Measurements from ENCODE around the gene KLHL22.

The KLHL22 gene

GRCh38 chr22:20401376-20402014 lies 94.1 kb downstream of the KLHL22 start:
- Histone ChIP-seq H3K27ac (ENCODE audit: low read depth, low read length, poor library complexity, severe bottlenecking) (no peak overlapping the region), H2AFZ (ENCODE audit: low read length) (no peak overlapping the region), H3K9ac (ENCODE audit: low read length) (no peak overlapping the region), H3K4me3 (ENCODE audit: low read depth, low read length, poor library complexity, severe bottlenecking) (no peak overlapping the region), H3K9me2 (ENCODE audit: low read depth, low read length) (no peaks in the 10 kb centered on the region), H3K9me3 (ENCODE audit: low read length) (no peaks in the 10 kb centered on the region), H3K27me3 (ENCODE audit: insufficient read depth, low read length) (peaks cover 5% of the 10 kb centered on the region), H3K4me2 (ENCODE audit: low read length) (no peak overlapping the region), H3K79me2 (ENCODE audit: insufficient read depth, low read length) (no peaks in the 10 kb centered on the region), H3K4me1 (ENCODE audit: insufficient read depth, low read length, severe bottlenecking) (no peaks in the 10 kb centered on the region), H4K20me1 (ENCODE audit: insufficient read depth, low read length) (no peaks in the 10 kb centered on the region), H3F3A (ENCODE audit: insufficient read depth, low read length) (no peaks in the 10 kb centered on the region), H3K36me3 (ENCODE audit: insufficient read depth, low read length) (no peaks in the 10 kb centered on the region)
- TF ChIP-seq, protein P1, sequence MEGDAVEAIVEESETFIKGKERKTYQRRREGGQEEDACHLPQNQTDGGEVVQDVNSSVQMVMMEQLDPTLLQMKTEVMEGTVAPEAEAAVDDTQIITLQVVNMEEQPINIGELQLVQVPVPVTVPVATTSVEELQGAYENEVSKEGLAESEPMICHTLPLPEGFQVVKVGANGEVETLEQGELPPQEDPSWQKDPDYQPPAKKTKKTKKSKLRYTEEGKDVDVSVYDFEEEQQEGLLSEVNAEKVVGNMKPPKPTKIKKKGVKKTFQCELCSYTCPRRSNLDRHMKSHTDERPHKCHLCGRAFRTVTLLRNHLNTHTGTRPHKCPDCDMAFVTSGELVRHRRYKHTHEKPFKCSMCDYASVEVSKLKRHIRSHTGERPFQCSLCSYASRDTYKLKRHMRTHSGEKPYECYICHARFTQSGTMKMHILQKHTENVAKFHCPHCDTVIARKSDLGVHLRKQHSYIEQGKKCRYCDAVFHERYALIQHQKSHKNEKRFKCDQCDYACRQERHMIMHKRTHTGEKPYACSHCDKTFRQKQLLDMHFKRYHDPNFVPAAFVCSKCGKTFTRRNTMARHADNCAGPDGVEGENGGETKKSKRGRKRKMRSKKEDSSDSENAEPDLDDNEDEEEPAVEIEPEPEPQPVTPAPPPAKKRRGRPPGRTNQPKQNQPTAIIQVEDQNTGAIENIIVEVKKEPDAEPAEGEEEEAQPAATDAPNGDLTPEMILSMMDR (IDR thresholded peaks at IDR 0.05; ENCODE audit: low read length): no peak
- no peak for TF ChIP-seq EZH2 (IDR thresholded peaks at IDR 0.05; ENCODE audit: borderline replicate concordance, low read length)

DNA sequence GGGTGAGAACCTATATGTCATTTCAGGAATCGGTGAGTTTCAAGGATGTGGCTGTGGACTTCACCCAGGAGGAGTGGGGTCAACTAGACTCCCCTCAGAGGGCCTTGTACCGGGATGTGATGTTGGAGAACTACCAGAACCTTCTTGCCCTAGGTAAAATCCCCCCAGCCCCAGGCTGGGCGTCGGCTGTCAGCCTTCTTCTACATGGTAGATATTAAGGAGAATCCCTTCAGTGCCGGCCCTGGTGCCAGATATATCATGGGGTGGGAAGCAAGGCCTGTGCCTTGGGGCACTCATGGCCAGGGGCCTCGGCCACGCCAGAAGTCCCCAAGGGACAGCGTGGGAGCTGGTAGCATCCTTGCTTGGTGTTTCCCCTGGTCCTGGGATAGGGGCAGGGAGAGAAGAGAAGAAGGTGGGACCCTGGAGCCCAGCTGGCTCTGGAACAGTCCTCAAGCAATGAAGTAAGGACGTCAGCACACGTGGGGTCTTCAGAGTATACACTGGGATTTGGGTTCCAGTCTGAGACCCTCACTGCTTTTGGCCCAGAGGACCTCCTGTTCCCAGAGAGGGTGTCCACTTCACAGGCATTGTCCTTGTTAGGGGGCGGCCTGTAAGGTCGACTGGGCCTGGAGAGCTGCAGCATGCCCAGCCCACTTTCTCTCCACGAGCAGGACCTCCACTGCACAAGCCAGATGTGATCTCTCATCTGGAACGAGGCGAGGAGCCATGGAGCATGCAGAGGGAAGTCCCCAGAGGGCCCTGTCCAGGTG lies 94.8 kb downstream of the KLHL22 start:
- Histone ChIP-seq H3K9ac (ENCODE audit: low read length) (no peak overlapping the region), H3K9me2 (ENCODE audit: low read depth, low read length) (no peaks in the 10 kb centered on the region), H3K4me2 (ENCODE audit: low read length) (no peak overlapping the region), H3K4me1 (ENCODE audit: insufficient read depth, low read length, severe bottlenecking) (no peaks in the 10 kb centered on the region), H4K20me1 (ENCODE audit: insufficient read depth, low read length) (no peaks in the 10 kb centered on the region), H3K9me3 (ENCODE audit: low read length) (no peaks in the 10 kb centered on the region), H3K27ac (ENCODE audit: low read depth, low read length, poor library complexity, severe bottlenecking) (no peak overlapping the region), H3K36me3 (ENCODE audit: insufficient read depth, low read length) (no peaks in the 10 kb centered on the region), H3K79me2 (ENCODE audit: insufficient read depth, low read length) (no peaks in the 10 kb centered on the region), H3F3A (ENCODE audit: insufficient read depth, low read length) (no peaks in the 10 kb centered on the region), H2AFZ (ENCODE audit: low read length) (no peak overlapping the region), H3K4me3 (ENCODE audit: low read depth, low read length, poor library complexity, severe bottlenecking) (no peak overlapping the region), H3K27me3 (ENCODE audit: insufficient read depth, low read length) (peaks cover 5% of the 10 kb centered on the region)
- TF ChIP-seq, protein P1 (IDR thresholded peaks at IDR 0.05; ENCODE audit: low read length): no peak
- TF ChIP-seq EZH2 (IDR thresholded peaks at IDR 0.05; ENCODE audit: borderline replicate concordance, low read length): no peak

GRCh38 chr22:20399866-20400605 lies 95.6 kb downstream of the KLHL22 start:
- Histone ChIP-seq H3K9me3 (ENCODE audit: low read length) (no peaks in the 10 kb centered on the region), H3K79me2 (ENCODE audit: insufficient read depth, low read length) (no peaks in the 10 kb centered on the region), H3K36me3 (ENCODE audit: insufficient read depth, low read length) (no peaks in the 10 kb centered on the region), H3K4me3 (ENCODE audit: low read depth, low read length, poor library complexity, severe bottlenecking) (no peak overlapping the region), H3K9me2 (ENCODE audit: low read depth, low read length) (no peaks in the 10 kb centered on the region), H3K4me2 (ENCODE audit: low read length) (no peak overlapping the region), H3K4me1 (ENCODE audit: insufficient read depth, low read length, severe bottlenecking) (no peaks in the 10 kb centered on the region), H4K20me1 (ENCODE audit: insufficient read depth, low read length) (no peaks in the 10 kb centered on the region), H2AFZ (ENCODE audit: low read length) (no peak overlapping the region), H3K27me3 (ENCODE audit: insufficient read depth, low read length) (peaks cover 5% of the 10 kb centered on the region), H3K27ac (ENCODE audit: low read depth, low read length, poor library complexity, severe bottlenecking) (no peak overlapping the region), H3K9ac (ENCODE audit: low read length) (no peak overlapping the region), H3F3A (ENCODE audit: insufficient read depth, low read length) (no peaks in the 10 kb centered on the region)
- TF ChIP-seq EZH2 (IDR thresholded peaks at IDR 0.05; ENCODE audit: borderline replicate concordance, low read length): no peak
- TF ChIP-seq, protein P1 (IDR thresholded peaks at IDR 0.05; ENCODE audit: low read length): no peak

Measured in OCI-LY1 (cell line).